GM10248 (cell line): Measurements from ENCODE around the gene PPY.

ENCODE experiments used
- CTCF ChIA-PET: fragments of 300-600 bp; sonication (Branson Sonifier 250); formaldehyde crosslinking; extraction: SDS; loops from one replicate; lab custom pipeline; 2021; ENCODE audit warnings: antibody characterized with exemption; lab: Yijun Ruan, JAX
- POLR2A ChIA-PET: fragments of 350-650 bp; sonication (Branson Sonifier 250); formaldehyde crosslinking; extraction: SDS; loops from one replicate; lab custom pipeline; 2020; ENCODE audit warnings: antibody characterized with exemption; lab: Yijun Ruan, JAX
- DNase-seq: peaks from one replicate; pipeline ENCODE4 v3.0.0; 2012; ENCODE audit errors: extremely low spot score
- TF ChIP-seq, protein P1 (sequence below): IDR thresholded peaks from 2 replicates; pipeline ENCODE4 v1.5.1; 2012; ENCODE audit warnings: mild to moderate bottlenecking, low read depth; ENCODE audit errors: extremely low read depth, missing control alignments, control extremely low read depth

Gene PPY

DNA sequence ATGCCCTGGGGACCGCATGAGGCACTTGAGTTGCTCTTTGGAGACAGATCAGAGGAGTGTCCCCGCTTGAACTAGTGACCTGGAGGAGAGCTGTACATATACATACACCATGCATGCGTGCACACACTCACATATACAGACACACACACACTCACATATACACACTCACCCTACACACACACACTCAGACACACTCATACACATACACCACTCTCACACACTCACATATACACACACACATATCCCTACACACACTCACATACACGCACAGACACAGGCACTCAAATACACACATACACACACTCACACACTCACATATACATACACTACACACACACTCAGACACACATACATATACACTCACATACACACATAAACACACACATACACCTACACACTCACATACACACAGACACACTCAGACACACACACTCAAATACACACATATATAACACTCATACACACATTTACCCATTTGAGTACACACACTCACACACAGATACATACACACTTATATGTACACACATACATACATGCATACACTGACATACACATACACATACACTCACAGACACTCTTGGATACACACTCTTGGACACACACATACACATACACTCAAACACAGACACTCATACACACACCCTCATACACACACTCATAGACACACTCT lies 29.5 kb downstream of the PPY start:
- ChIA-PET CTCF (interaction anchor here (4.6 to 4.7 kb wide), 3 partner anchors 11 to 31 kb away, joined by 25 to 50 read pairs (median 34); partner anchors contain the start of gene PPY), POLR2A (interaction anchor here (0.5 kb wide), 1 partner anchor 83 kb away, joined by 6 read pairs; no protein-coding TSS in a partner anchor)
- TF ChIP-seq, protein P1, sequence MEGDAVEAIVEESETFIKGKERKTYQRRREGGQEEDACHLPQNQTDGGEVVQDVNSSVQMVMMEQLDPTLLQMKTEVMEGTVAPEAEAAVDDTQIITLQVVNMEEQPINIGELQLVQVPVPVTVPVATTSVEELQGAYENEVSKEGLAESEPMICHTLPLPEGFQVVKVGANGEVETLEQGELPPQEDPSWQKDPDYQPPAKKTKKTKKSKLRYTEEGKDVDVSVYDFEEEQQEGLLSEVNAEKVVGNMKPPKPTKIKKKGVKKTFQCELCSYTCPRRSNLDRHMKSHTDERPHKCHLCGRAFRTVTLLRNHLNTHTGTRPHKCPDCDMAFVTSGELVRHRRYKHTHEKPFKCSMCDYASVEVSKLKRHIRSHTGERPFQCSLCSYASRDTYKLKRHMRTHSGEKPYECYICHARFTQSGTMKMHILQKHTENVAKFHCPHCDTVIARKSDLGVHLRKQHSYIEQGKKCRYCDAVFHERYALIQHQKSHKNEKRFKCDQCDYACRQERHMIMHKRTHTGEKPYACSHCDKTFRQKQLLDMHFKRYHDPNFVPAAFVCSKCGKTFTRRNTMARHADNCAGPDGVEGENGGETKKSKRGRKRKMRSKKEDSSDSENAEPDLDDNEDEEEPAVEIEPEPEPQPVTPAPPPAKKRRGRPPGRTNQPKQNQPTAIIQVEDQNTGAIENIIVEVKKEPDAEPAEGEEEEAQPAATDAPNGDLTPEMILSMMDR = no peak
- no peak for DNase-seq

DNA sequence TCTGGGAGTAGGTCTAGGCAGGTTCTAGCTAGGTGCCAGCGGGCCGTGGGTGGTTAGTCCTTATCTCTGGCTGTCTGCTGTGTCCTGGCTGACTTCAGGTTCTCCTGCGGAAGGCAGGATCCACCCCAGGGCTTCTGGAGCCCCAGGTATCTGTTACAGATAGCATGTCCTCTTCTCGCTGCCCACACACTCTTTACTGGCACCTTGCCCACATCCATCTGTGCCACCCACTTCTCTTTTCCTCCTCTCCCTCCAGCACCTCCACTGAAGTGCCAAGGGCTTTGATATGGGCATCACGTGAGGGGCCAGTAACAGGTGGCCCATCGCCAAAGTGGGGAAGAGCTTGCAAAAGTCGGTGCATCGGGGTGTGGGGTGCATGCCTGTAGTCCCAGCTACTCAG lies 30.4 kb downstream of the PPY start:
- DNase-seq = no peak
- ChIA-PET POLR2A (interaction anchor here (0.5 kb wide), 1 partner anchor 84 kb away, joined by 6 read pairs; no protein-coding TSS in a partner anchor), CTCF (interaction anchor here (4.6 to 4.7 kb wide), 3 partner anchors 11 to 31 kb away, joined by 25 to 50 read pairs (median 34); partner anchors contain the start of gene PPY)
- TF ChIP-seq, protein P1 = no peak

DNA sequence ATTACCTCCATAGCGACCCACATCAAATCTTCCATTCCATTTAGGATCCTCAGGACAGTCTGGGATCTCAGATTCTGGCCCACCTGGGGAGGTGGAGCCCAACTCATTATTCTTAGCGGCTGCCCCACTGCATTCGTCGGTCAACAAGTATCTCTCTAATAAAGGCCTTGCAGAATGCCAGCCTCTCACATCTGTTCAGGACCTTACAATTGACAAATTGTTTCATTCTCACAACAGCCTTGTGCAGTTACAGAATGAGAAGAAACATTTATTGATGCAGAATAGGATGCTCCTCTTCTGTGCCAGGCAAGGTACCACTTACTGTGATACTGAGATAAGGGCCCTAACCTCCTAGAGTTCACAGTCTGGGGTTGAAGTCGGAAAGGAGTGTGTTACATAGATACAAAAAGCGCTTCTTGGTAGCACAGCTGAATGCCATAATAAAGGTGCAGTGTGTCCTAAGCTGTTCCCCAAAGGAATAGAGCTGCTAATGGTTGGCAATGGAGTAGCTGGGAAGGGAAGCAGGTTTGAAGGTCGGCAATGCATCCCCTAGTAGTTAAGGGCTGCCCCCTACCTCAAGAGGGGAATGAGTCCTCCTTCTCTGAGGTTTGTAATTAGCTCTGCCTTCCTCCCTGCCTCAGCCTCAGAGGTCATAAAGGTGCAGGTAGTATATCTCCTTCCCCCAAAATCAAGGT lies 32.6 kb downstream of the PPY start:
- ChIA-PET POLR2A (no interaction called here), CTCF (interaction anchor here (0.7 to 6.5 kb wide), 32 partner anchors 8 to 379 kb away, joined by 3 to 50 read pairs (median 4); partner anchors contain the start of genes CD300LG and PPY)
- DNase-seq = no peak
- TF ChIP-seq, protein P1 = no peak

DNA sequence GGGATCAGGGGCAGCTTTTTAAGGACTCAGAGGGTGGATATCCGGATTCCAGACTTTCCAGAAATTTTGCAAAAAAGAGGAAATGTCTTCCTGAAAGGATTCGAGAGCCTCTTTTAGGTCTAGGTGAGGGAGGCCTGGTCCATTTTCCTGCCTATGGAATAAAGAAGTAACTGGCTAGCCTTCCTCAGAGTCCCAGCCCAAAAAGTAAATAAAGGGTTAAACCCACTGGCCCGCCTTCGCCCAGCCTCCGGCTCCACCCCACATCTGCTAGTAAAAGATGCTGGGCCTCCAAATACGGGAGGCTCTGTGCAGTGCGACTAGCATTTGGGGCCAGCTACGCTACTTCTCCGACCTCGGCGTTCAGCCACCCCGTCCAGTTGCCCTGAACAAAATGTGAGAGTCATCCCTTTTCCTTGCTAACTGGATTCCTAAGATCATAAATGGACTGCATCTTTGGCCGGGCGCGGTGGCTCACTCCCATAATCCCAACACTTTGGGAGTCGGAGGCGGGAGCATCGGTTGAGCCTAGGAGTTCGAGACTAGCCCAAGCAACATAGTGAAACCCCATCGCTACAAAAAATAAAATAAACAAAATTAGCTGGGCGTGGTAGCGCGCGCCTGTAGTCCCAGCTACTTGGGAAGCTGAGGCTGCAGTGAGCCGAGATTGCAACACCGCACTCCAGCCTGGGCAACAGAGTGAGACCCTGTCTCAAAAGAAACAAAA lies 34.1 kb downstream of the PPY start:
- ChIA-PET CTCF (interaction anchor here (0.8 to 6.5 kb wide), 9 partner anchors 8 to 134 kb away, joined by 3 to 50 read pairs (median 17); partner anchors contain the start of gene PPY), POLR2A (no interaction called here)
- DNase-seq = no peak
- TF ChIP-seq, protein P1 = no peak

DNA sequence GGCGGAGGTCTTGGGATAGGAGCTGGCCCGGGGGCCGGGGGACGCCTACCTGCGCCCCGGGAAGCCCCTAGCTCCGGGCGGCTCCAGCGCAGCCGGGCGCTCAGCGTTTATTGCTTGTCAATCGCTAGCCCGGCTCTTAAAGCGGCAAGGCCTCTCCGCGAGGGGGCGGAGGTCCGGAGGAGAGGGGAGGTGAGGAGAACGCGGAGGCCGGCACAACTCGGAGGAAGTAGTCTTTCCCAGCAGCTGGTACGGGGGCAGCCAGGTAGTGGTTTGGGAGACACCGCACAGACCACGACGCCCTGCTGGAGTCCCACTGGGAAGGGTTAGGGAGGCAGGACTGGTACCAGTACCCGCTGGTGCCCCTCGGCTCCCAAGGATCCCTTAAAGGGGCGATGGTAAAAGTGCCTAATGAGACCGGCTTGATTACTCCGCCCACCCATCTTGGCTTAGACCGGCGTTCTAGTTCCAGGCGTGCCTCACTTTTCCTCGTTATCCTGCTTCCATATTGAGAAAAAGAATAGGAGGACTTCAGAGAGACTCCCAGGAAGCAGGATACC lies 34.8 kb downstream of the PPY start, which contains the start of gene MPP2:
MPP2 (minus strand) TSS at position 112 of the 557 bp plus-strand sequence. CDS start 3,076 bp downstream, outside the sequence.
- POLR2A ChIA-PET = no interaction called here
- DNase-seq = peak; percentile 48
- CTCF ChIA-PET = interaction anchor here (1.6 to 6.5 kb wide), 2 partner anchors 28 to 37 kb away, joined by 4 to 41 read pairs; no protein-coding TSS in a partner anchor

More for the DNA sequence above, 34.8 kb downstream of the PPY start, which contains the start of gene MPP2:
- TF ChIP-seq, protein P1 = no peak
